IMR-90 (cell line): ENCODE measurements around the gene MAGI3.

Experiments
- CEBPB ChIP-seq: IDR thresholded peaks from 2 replicates; pipeline ENCODE4 v1.6.1; 2012; ENCODE audit warnings: low read depth, low read length, improper control_type of control experiment
- CTCF ChIP-seq: conservative IDR thresholded peaks from 2 replicates; pipeline ENCODE4 v1.5.1; 2012; ENCODE audit warnings: mild to moderate bottlenecking, low read depth, low read length, improper control_type of control experiment
- MXI1 ChIP-seq: IDR thresholded peaks from 2 replicates; pipeline ENCODE4 v1.6.1; 2012; ENCODE audit warnings: low read depth, mild to moderate bottlenecking, low read length, moderate library complexity, borderline replicate concordance
- POLR2A ChIP-seq: IDR thresholded peaks from 2 replicates; pipeline ENCODE4 v1.6.1; 2012; ENCODE audit warnings: mild to moderate bottlenecking, low read depth, low read length

GRCh38 chr1:113416496-113416895, 26.2 kb downstream of the MAGI3 start:
- TF ChIP-seq CTCF (no peak), MXI1 (no peak), CEBPB (no peak), POLR2A (no peak)
